Fibroblast of pulmonary artery (primary cell): ENCODE results near the gene PRPF6.

Experiments
- DNase-seq: peaks from one replicate; pipeline ENCODE4 v3.0.0-alpha.2; 2010; ENCODE audit warnings: low read depth
- H3K4me3 ChIP-seq: replicated peaks from 2 replicates; pipeline ENCODE4 v1.5.1; 2011; ENCODE audit warnings: low read depth, mild to moderate bottlenecking, control low read depth, low read length, moderate library complexity
- CTCF ChIP-seq: IDR thresholded peaks from 2 replicates; pipeline ENCODE4 v1.5.1; 2011; ENCODE audit warnings: mild to moderate bottlenecking, control low read depth, low read length, inconsistent platforms; ENCODE audit errors: missing control alignments

PRPF6 gene

GRCh38 chr20:63935447-63935846 lies 45.5 kb upstream of the PRPF6 start:
- no peak for DNase-seq
- TF ChIP-seq CTCF, result no peak
- no peak overlapping the region for H3K4me3 ChIP-seq

- no peak for DNase-seq
- H3K4me3 ChIP-seq, result no peak overlapping the region
- TF ChIP-seq CTCF, result no peak
Observed at GRCh38 chr20:63937596-63937995, 43.3 kb upstream of the PRPF6 start.

GRCh38 chr20:63939061-63939935 lies 41.6 kb upstream of the PRPF6 start:
- no peak overlapping the region for H3K4me3 ChIP-seq
- TF ChIP-seq CTCF, result no peak
- DNase-seq, result no peak

GRCh38 chr20:63940071-63940471 lies 40.9 kb upstream of the PRPF6 start:
- DNase-seq, result no peak
- H3K4me3 ChIP-seq, result no peak overlapping the region
- no peak for TF ChIP-seq CTCF

DNA sequence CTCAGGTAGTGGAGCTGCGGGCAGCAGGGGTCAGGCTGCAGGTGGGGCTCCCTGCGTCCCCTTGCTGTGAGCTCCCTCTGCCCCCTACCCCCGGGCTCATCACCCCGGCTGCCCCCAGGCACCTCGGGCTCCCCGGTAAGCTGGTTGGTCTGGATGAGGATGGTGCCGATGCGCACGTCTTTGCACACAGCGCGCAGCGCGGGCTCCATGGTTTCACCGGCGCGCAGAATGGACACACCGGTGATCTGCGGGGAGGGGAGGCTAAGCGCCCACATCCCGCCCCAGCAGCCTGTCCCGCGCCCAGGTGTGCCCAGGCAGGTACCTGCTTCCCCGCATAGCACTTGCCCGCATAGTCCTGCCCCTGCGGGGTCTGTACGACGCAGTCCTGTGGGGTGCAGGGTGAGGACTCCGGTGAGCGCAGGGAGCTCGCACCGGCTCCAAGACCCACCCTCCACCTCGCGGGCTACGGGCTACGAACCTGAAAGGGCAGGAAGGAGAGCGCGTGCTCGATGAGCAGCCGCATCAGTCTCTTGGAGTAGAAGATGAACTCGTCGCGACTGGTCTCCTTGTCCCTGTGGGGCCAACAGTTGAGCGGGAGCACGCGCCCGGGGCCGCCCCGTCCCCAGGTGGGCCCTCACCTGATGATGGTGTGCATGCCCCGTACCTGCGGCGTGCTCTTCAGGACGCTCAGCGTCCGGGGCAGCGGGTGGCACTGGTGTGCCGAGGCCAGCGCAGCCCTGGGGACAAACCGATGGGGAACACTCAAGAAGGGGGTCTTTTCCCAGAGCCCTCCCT lies 40.3 kb upstream of the PRPF6 start:
- H3K4me3 ChIP-seq, result no peak overlapping the region
- DNase-seq, result no peak
- TF ChIP-seq CTCF, result no peak

- no peak for TF ChIP-seq CTCF
- DNase-seq, result no peak
- H3K4me3 ChIP-seq, result no peak overlapping the region
Observed at GRCh38 chr20:63941282-63942081, 39.5 kb upstream of the PRPF6 start.
